H1 (cell line): Measurements from ENCODE around the gene CHST11. TPM values are rescaled to one million over a fixed set of nuclear protein-coding genes. Genes with fewer than 3 reads are reported as not detected.

ENCODE experiments used
- CTCF ChIA-PET: fragments of 300-600 bp; sonication (Branson Sonifier 250); formaldehyde crosslinking; loops from one replicate; lab custom pipeline; 2021; ENCODE audit not compliant: partially characterized antibody; lab: Charles Lee
- POLR2A ChIA-PET: fragments of 300-600 bp; sonication (Branson Sonifier 250); formaldehyde crosslinking; loops from one replicate; lab custom pipeline; 2021; ENCODE audit warnings: inconsistent platforms; ENCODE audit not compliant: partially characterized antibody; lab: Charles Lee
- DNase-seq, 2 experiments: peaks; one replicate each; pipeline versions ENCODE4 v3.0.0 to v3.0.0-alpha.2; 2010 to 2022; ENCODE audit warnings: low spot score in 2 of 2, low read depth in 1 of 2, mixed read lengths in 1 of 2
- FAIRE-seq: peaks from 2 replicates; lab custom pipeline; 2011; peaks lifted over from hg19 to GRCh38; lab: Jason Lieb, UNC
- H2AFZ ChIP-seq: 2 replicates; pipeline ENCODE4 v1.8.1; 2012; ENCODE audit warnings: low read length, inconsistent platforms
- H2AK5ac ChIP-seq: 2 replicates; pipeline ENCODE4 v1.6.1; 2013; ENCODE audit warnings: low read depth, low read length
- H2BK120ac ChIP-seq: replicated peaks from 2 replicates; pipeline ENCODE3; 2013; ENCODE audit warnings: low read depth, low read length, inconsistent platforms
- H2BK12ac ChIP-seq: 2 replicates; pipeline ENCODE4 v1.6.1; 2013; ENCODE audit warnings: low read depth, low read length
- H2BK15ac ChIP-seq: 2 replicates; pipeline ENCODE4 v1.6.1; 2013; ENCODE audit warnings: low read length
- H2BK20ac ChIP-seq: 2 replicates; pipeline ENCODE4 v1.6.1; 2013; ENCODE audit warnings: low read length
- H2BK5ac ChIP-seq: 2 replicates; pipeline ENCODE4 v1.6.1; 2013; ENCODE audit warnings: low read depth, low read length
- H3K14ac ChIP-seq: 2 replicates; pipeline ENCODE4 v1.6.1; 2013; ENCODE audit warnings: inconsistent platforms; ENCODE audit not compliant: insufficient read length
- H3K18ac ChIP-seq: 2 replicates; pipeline ENCODE4 v1.6.1; 2013; ENCODE audit warnings: low read length; ENCODE audit errors: extremely low read depth
- H3K23ac ChIP-seq: 2 replicates; pipeline ENCODE4 v1.6.1; 2013; ENCODE audit warnings: inconsistent platforms; ENCODE audit not compliant: insufficient read length
- H3K23me2 ChIP-seq: 2 replicates; pipeline ENCODE4 v1.6.1; 2013; ENCODE audit warnings: low read depth, low read length
- H3K27ac ChIP-seq: 2 replicates; pipeline ENCODE4 v1.6.1; 2011; ENCODE audit warnings: low read depth, low read length, inconsistent platforms
- H3K27me3 ChIP-seq, 4 experiments: replicated peaks in 1 of 4; 1 replicate in 1 of 4; 2 replicates in 3 of 4; pipeline versions ENCODE4 v1.6.1 to v1.8.1; 2011 to 2013; ENCODE audit warnings: low read length in 3 of 4, mild to moderate bottlenecking in 3 of 4, inconsistent platforms in 2 of 4, mixed read lengths in 2 of 4, moderate library complexity in 1 of 4; ENCODE audit not compliant: control insufficient read depth in 3 of 4, insufficient read depth in 3 of 4; ENCODE audit errors: extremely low read depth in 1 of 4
- H3K36me3 ChIP-seq, 4 experiments: 2 replicates each; pipeline versions ENCODE4 v1.6.1 to v1.8.1; 2011 to 2013; ENCODE audit warnings: mild to moderate bottlenecking in 4 of 4, low read length in 3 of 4, moderate library complexity in 2 of 4, control low read depth in 1 of 4, inconsistent platforms in 1 of 4; ENCODE audit not compliant: insufficient read depth in 4 of 4, control insufficient read depth in 2 of 4
- H3K4ac ChIP-seq: replicated peaks from 2 replicates; pipeline ENCODE3; 2013; ENCODE audit warnings: low read length, low read depth, mixed read lengths, inconsistent platforms; ENCODE audit not compliant: insufficient read length
- H3K4me1 ChIP-seq, 4 experiments: replicated peaks in 1 of 4; 1 replicate in 1 of 4; 2 replicates in 3 of 4; pipeline versions ENCODE4 v1.6.1 to v1.8.1; 2011 to 2013; ENCODE audit warnings: low read length in 3 of 4, inconsistent platforms in 2 of 4, mixed read lengths in 1 of 4; ENCODE audit not compliant: insufficient read depth in 4 of 4, control insufficient read depth in 3 of 4
- H3K4me2 ChIP-seq, 2 experiments: 2 replicates each; pipeline versions ENCODE4 v1.6.1 to v1.8.1; 2011 to 2013; ENCODE audit warnings: low read depth in 2 of 2, low read length in 2 of 2, control low read depth in 1 of 2, inconsistent platforms in 1 of 2, mild to moderate bottlenecking in 1 of 2; ENCODE audit not compliant: insufficient read depth in 1 of 2
- H3K4me3 ChIP-seq, 4 experiments: fragments of 200-600, 300-600 bp in 1 of 4; sonication (generic), shearing (Covaris generic), sonication (Bioruptor Twin) in 1 of 4; 2 replicates each; pipeline versions ENCODE4 v1.5.1 to v1.8.1; 2011 to 2016; ENCODE audit warnings: low read length in 4 of 4, low read depth in 3 of 4, control low read depth in 2 of 4, inconsistent platforms in 2 of 4, mild to moderate bottlenecking in 2 of 4, mixed read lengths in 1 of 4, moderate library complexity in 1 of 4; ENCODE audit not compliant: insufficient read depth in 2 of 4; ENCODE audit errors: extremely low read depth in 1 of 4
- H3K56ac ChIP-seq: replicated peaks from 2 replicates; pipeline ENCODE3; 2013; ENCODE audit warnings: low read depth, mild to moderate bottlenecking, mixed read lengths, low read length, inconsistent platforms; ENCODE audit not compliant: insufficient read length
- H3K79me1 ChIP-seq: 2 replicates; pipeline ENCODE4 v1.6.1; 2013; ENCODE audit warnings: low read depth, low read length, control low read depth
- H3K79me2 ChIP-seq, 2 experiments: 2 replicates each; pipeline versions ENCODE4 v1.6.1 to v1.8.1; 2012 to 2013; ENCODE audit warnings: low read length in 2 of 2, mild to moderate bottlenecking in 2 of 2, inconsistent platforms in 1 of 2; ENCODE audit not compliant: insufficient read depth in 2 of 2, control insufficient read depth in 1 of 2
- H3K9ac ChIP-seq, 4 experiments: replicated peaks in 1 of 4; 1 replicate in 1 of 4; 2 replicates in 3 of 4; pipeline versions ENCODE4 v1.6.1 to v1.8.1; 2011 to 2013; ENCODE audit warnings: low read depth in 3 of 4, low read length in 3 of 4, control low read depth in 2 of 4, mild to moderate bottlenecking in 2 of 4, moderate library complexity in 2 of 4, inconsistent platforms in 1 of 4; ENCODE audit errors: extremely low read depth in 1 of 4
- H3K9me3 ChIP-seq, 2 experiments: 2 replicates each; pipeline versions ENCODE4 v1.6.1 to v1.8.1; 2012 to 2013; ENCODE audit warnings: mild to moderate bottlenecking in 2 of 2, moderate library complexity in 2 of 2, control low read depth in 1 of 2, inconsistent platforms in 1 of 2, low read depth in 1 of 2, low read length in 1 of 2, mixed read lengths in 1 of 2; ENCODE audit not compliant: insufficient read depth in 2 of 2
- H4K20me1 ChIP-seq, 2 experiments: replicated peaks in 1 of 2; 2 replicates each; pipeline versions ENCODE3 to v1.8.1; 2011 to 2013; ENCODE audit warnings: inconsistent platforms in 2 of 2, low read length in 2 of 2, mild to moderate bottlenecking in 1 of 2; ENCODE audit not compliant: insufficient read depth in 2 of 2, control insufficient read depth in 1 of 2
- H4K5ac ChIP-seq: 2 replicates; pipeline ENCODE4 v1.6.1; 2013; ENCODE audit warnings: low read length, low read depth, mixed read lengths, inconsistent platforms; ENCODE audit not compliant: insufficient read length
- H4K8ac ChIP-seq: 2 replicates; pipeline ENCODE4 v1.8.0; 2013; ENCODE audit warnings: mild to moderate bottlenecking, moderate library complexity, low read length, inconsistent platforms; ENCODE audit not compliant: insufficient read depth; ENCODE audit errors: extremely low read depth
- H4K91ac ChIP-seq: replicated peaks from 2 replicates; pipeline ENCODE3; 2013; ENCODE audit warnings: low read length, mixed read lengths, inconsistent platforms; ENCODE audit not compliant: insufficient read length
- ASH2L ChIP-seq: fragments of 200-600, 300-600 bp; sonication (generic); IDR thresholded peaks from one replicate; pipeline ENCODE4 v1.7.1; 2017; ENCODE audit warnings: low read length
- BRCA1 ChIP-seq: IDR thresholded peaks from 2 replicates; pipeline ENCODE4 v1.6.1; 2012; ENCODE audit warnings: low read depth, low read length, improper control_type of control experiment
- CHD1 ChIP-seq: IDR thresholded peaks from 2 replicates; pipeline ENCODE4 v1.6.1; 2012; ENCODE audit warnings: low read depth, low read length, improper control_type of control experiment
- CTCF ChIP-seq, 3 experiments: IDR thresholded peaks; 1 replicate in 2 of 3; 2 replicates in 1 of 3; pipeline versions ENCODE4 v1.5.1 to v1.6.1; 2011; ENCODE audit warnings: low read length in 3 of 3, mild to moderate bottlenecking in 3 of 3, inconsistent platforms in 2 of 3, low read depth in 1 of 3, moderate library complexity in 1 of 3; ENCODE audit not compliant: insufficient read depth in 1 of 3; ENCODE audit errors: control extremely low read depth in 1 of 3
- HDAC2 ChIP-seq, 2 experiments: fragments of 300-600 bp in 1 of 2; sonication (generic) in 1 of 2; IDR thresholded peaks; 2 replicates each; pipeline ENCODE4 v1.6.1; 2011 to 2012; ENCODE audit warnings: low read depth in 2 of 2, low read length in 2 of 2, mild to moderate bottlenecking in 2 of 2, moderate library complexity in 2 of 2, borderline replicate concordance in 1 of 2, inconsistent platforms in 1 of 2
- NRF1 ChIP-seq: IDR thresholded peaks from 2 replicates; pipeline ENCODE4 v1.6.1; 2011; ENCODE audit warnings: mild to moderate bottlenecking, low read depth, low read length, improper control_type of control experiment
- PHF8 ChIP-seq: fragments of 200-600 bp; sonication (generic); conservative IDR thresholded peaks from 2 replicates; pipeline ENCODE4 v1.7.1; 2012; ENCODE audit warnings: low read depth, mild to moderate bottlenecking, inconsistent platforms, low read length, moderate library complexity
- TAF1 ChIP-seq: IDR thresholded peaks from 2 replicates; pipeline ENCODE4 v1.6.1; 2011; ENCODE audit warnings: mild to moderate bottlenecking, low read depth, low read length
- TEAD4 ChIP-seq: IDR thresholded peaks from 2 replicates; pipeline ENCODE4 v1.6.1; 2012; ENCODE audit warnings: low read depth, low read length, inconsistent platforms, mixed read lengths
- YY1 ChIP-seq: IDR thresholded peaks from 2 replicates; pipeline ENCODE4 v1.6.1; 2011; ENCODE audit warnings: low read depth, mild to moderate bottlenecking, low read length
- WGBS, 2 experiments: shearing (Covaris generic) in 1 of 2; methylation state at CpG; one replicate each; pipeline versions ENCODE4 v1.1.6 to v1.1.7; 2013 to 2015; ENCODE audit warnings: low lambda C conversion rate in 2 of 2, mixed read lengths in 2 of 2, inconsistent platforms in 1 of 2, low coverage in 1 of 2, missing lambda C conversion rate in 1 of 2; ENCODE audit not compliant: insufficient replicate concordance in 2 of 2, insufficient coverage in 1 of 2, insufficient read length in 1 of 2; ENCODE audit errors: extremely low coverage in 1 of 2, missing lambda C conversion rate in 1 of 2; 5-methylcytosine and 5-hydroxymethylcytosine counted together
- polyA plus RNA-seq, 7 experiments: library from polyadenylated mRNA; depleted of rRNA in 3 of 7; stranded (reverse) in 5 of 7; unstranded in 2 of 7; fragments of >200 nt in 5 of 7; fragments of 200-250 nt in 2 of 7; gene quantifications; 1 replicate in 5 of 7; 2 replicates in 1 of 7; 4 replicates in 1 of 7; pipeline versions ENCODE4 v1.2.1 to v1.2.3, GENCODE V29; 2011 to 2013; ENCODE audit warnings: missing spikeins in 2 of 7, mixed read lengths in 2 of 7
- total RNA-seq: library from RNA; stranded (reverse); fragmentation: NEBNext Ultra II Directional; extraction: Animal tissue kit (Norgen Biotek cat#: 25700); gene quantifications from 2 replicates; pipeline ENCODE4 v1.2.1, GENCODE V29; 2021
- TF ChIP-seq, protein P1 (sequence below): IDR thresholded peaks from 2 replicates; pipeline ENCODE4 v1.6.1; 2011; ENCODE audit warnings: low read depth, mild to moderate bottlenecking, low read length; ENCODE audit not compliant: insufficient read depth

Gene CHST11
- total and polyA plus RNA-seq, 2 of the 8 experiments (the other 6 are each of a cell fraction or from before 2014, with no cell fraction given), result 14.4 to 20.8 TPM

DNA sequence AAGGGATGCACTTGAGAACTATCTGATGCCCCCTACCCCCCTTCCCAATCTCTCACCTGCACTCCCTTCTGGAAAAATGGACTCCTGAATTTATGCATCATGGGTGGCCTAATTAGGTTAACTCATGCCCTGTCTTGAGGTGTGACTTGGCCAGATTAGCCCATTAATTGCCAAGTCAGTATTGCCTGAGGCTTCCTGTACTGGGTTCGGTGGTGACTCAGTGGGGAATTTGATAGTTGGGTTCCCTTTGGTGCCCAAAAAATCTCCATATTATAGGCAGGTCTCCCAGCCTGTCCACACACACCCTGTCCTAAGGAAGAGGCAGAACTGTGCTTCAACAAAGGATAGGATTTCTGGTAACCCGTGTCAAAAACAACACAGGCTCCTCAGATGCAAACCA lies 146.1 kb downstream of the CHST11 start:
- DNase-seq, result no peak
- TF ChIP-seq TEAD4 (no peak), PHF8 (no peak), ASH2L (no peak), CHD1 (no peak), CTCF (IDR thresholded peaks at IDR 0.05; ENCODE audit: control extremely low read depth in 1 of 3, insufficient read depth in 1 of 3, low read depth in 1 of 3, low read length in 3 of 3) (no peak), TAF1 (no peak), YY1 (no peak), NRF1 (no peak), HDAC2 (IDR thresholded peaks at IDR 0.05; ENCODE audit: borderline replicate concordance in 1 of 2, low read depth in 2 of 2, low read length in 2 of 2) (no peak), BRCA1 (no peak)
- TF ChIP-seq, protein P1, sequence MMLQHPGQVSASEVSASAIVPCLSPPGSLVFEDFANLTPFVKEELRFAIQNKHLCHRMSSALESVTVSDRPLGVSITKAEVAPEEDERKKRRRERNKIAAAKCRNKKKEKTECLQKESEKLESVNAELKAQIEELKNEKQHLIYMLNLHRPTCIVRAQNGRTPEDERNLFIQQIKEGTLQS, result no peak

More for the DNA sequence above, 146.1 kb downstream of the CHST11 start:
- Histone ChIP-seq H3K14ac (no peak overlapping the region), H3K18ac (no peak overlapping the region), H2BK12ac (no peak overlapping the region), H3K79me2 (0 out of 4 replicates have a peak, but pooled peaks cover 0 to 2% of the 10 kb centered on the region in 2 experiments), H3K56ac (no peak overlapping the region), H3K79me1 (no peaks in the 10 kb centered on the region), H3K4ac (no peak overlapping the region), H3K4me2 (no peak overlapping the region), H3K27ac (no peak overlapping the region), H3K4me1 (peaks cover 2 to 7% (median 3%) of the 10 kb centered on the region in 4 experiments; a peak in 4 of 7 replicates), H4K8ac (no peak overlapping the region), H3K23me2 (no peaks in the 10 kb centered on the region; the same call in 1 of the 2 replicates), H3K9ac (no peak overlapping the region), H2BK120ac (no peak overlapping the region), H4K5ac (no peak overlapping the region), H3K9me3 (no peaks in the 10 kb centered on the region; a peak in 1 of 4 replicates), H3K23ac (no peak overlapping the region), H2BK5ac (no peak overlapping the region), H2BK15ac (no peak overlapping the region), H3K4me3 (no peak overlapping the region), H3K36me3 (no peaks in the 10 kb centered on the region), H2AFZ (no peak overlapping the region), H3K27me3 (no peaks in the 10 kb centered on the region), H2AK5ac (no peak overlapping the region), H4K91ac (no peak overlapping the region), H4K20me1 (no peaks in the 10 kb centered on the region), H2BK20ac (no peak overlapping the region)
- ChIA-PET CTCF (no interaction called here), POLR2A (no interaction called here)
- no peak for FAIRE-seq
- WGBS, 2 experiments, result 93% methylated on average over 2 of the region's 2 CpGs; no CpG with 5 or more reads in 1 of the 2 experiments
